ENCODE data around the gene CCDC120.

CCDC120 gene, protein sequence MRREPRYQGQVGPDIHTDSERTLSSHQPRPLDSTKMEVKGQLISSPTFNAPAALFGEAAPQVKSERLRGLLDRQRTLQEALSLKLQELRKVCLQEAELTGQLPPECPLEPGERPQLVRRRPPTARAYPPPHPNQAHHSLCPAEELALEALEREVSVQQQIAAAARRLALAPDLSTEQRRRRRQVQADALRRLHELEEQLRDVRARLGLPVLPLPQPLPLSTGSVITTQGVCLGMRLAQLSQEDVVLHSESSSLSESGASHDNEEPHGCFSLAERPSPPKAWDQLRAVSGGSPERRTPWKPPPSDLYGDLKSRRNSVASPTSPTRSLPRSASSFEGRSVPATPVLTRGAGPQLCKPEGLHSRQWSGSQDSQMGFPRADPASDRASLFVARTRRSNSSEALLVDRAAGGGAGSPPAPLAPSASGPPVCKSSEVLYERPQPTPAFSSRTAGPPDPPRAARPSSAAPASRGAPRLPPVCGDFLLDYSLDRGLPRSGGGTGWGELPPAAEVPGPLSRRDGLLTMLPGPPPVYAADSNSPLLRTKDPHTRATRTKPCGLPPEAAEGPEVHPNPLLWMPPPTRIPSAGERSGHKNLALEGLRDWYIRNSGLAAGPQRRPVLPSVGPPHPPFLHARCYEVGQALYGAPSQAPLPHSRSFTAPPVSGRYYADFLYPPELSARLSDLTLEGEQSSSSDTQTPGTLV

DNA sequence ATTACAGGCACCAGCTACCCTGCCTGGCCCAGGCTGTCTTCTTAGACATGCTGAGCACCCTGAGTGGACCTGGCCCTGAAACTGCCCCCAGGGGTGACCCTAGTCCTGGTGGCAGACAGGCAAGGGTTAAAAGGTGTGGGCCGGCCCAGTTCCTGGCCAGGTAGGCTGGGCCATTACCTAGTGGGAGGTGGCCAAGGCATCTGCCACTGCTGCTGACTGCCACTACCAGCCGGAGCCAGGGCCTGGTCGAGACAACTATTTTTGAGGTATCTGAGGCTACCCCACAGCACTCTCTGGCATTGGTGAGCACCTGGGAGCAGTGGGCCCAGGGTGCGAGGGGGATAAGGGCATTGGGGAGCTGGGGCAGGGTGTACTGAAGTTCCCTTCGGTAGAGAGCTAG lies at the start of gene CCDC120:
TSS of gene CCDC120 (plus strand) at position 206 of the 400 bp plus-strand sequence. CDS start 3,043 bp downstream, outside the sequence.
- no peak for DNase-seq (ENCODE audit: low read depth)

DNA sequence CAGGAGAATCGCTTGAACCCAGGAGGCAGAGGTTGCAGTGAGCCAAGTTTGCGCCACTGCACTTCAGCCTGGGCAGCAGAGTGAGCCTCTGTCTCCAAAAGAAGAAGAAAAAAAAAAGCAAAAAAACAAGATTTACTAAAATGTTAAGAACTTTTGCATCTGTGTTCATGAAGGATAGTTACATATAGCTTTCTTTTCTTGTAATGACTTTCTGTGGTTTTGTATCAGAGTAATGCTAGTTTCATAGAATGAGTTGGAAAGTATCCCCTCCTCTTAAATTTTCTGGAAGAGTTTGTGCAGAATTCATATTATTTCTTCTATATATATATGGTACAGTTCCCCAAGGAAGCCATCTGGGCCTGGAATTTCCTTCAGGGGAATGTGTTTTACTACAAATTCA lies 39.7 kb upstream of the CCDC120 start:
- no peak for DNase-seq (ENCODE audit: low read depth)

DNA sequence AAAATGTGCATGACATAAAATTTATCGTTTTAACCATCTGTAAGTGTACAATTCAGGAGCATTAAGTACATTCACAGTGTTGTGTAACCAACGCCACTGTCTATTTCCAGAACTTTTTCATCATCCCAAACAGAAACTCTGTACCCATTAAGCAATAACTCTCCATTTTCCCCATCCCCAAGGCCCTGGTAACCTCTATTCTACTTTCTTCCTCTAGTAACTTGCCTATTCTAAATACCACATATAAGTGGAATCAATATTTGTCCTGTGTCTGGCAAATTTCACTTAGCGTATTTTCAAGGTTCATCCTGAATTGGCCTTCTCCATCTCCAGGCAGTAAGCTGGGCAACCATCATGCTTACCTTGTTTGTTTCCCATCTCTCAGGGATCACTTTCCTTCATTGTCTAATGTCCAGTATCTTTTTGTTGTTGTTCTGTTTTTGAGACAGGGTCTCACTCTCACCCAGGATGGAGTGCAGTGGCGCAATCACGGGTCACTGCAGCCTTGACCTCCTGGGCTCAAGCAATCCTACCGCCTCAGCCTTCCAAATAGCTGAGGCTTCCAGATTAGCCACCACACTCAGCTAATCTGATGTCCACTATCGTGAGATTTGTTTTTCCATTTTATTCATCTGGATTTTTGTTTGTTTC lies 39.1 kb upstream of the CCDC120 start:
- no peak for DNase-seq (ENCODE audit: low read depth)

DNA sequence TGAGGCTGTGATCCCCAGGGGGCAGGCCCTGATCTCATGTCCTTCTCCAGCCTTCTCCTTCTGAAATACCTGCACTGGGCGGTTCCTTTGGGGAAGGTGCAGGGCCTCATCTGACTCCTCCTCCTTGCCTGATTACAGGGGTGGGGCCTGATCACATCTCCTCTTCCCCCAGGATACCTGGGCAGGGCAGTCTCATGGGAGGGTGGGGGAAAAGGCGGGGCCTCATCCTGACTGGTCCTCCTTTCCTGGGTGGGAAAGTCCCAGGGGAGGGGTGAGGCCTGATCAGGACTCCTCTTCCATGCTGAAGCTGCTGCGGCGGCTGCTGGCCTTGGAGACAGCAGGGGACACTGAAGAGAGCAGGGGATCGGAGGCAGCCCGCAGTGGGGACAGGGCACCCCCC lies 28.9 kb upstream of the CCDC120 start:
- DNase-seq (ENCODE audit: low read depth) = no peak

DNA sequence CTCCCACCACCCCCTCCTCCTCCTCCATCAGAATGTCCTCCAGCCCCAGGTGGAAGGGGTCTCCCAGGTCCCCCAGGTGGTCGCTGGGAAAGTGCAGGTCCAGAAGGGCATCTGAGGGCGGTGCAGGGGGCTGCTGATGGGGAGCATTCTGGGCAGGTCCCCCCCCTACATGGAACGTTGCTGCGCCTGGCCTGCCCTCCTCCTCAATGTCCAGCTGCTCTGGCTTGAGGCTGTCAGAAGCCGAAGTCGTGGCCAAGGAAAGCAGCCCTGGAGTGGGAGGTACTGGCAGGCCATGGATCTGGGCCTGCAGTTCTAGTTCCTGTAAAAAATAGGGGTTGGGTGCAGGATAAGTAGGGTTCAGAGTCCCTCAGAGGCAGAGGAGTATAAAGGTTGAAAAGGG lies 28.5 kb upstream of the CCDC120 start:
- no peak for DNase-seq (ENCODE audit: low read depth)

DNA sequence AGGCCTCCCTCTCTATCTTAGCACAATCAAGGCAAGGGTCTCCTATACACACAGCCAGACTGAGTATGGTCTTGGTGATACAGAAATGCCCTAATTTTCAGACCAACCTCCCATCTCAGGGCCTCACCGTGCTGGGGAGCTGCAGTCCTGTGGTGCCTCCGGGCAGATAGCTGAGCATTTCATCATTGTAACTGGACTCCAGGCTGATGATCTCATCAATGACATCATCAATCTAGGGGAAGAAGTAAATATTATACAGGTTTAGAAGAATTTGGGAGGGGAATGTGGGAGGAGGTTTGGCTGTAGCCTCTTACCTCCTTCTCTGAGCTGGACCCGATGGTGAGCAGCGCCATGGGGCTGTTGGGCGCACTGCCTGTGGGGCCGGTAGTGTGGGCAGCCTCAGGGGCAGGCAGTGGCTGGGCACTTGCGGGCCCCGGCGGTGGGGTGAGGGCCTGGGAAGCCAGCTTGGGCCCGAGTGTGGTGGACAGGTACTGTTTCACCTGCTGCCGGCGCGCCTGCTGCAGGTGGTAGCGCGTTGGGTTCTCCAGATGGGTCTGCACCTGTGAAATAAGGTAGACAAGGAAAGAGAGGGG lies 20.8 kb upstream of the CCDC120 start:
- DNase-seq (ENCODE audit: low read depth) = no peak

DNA sequence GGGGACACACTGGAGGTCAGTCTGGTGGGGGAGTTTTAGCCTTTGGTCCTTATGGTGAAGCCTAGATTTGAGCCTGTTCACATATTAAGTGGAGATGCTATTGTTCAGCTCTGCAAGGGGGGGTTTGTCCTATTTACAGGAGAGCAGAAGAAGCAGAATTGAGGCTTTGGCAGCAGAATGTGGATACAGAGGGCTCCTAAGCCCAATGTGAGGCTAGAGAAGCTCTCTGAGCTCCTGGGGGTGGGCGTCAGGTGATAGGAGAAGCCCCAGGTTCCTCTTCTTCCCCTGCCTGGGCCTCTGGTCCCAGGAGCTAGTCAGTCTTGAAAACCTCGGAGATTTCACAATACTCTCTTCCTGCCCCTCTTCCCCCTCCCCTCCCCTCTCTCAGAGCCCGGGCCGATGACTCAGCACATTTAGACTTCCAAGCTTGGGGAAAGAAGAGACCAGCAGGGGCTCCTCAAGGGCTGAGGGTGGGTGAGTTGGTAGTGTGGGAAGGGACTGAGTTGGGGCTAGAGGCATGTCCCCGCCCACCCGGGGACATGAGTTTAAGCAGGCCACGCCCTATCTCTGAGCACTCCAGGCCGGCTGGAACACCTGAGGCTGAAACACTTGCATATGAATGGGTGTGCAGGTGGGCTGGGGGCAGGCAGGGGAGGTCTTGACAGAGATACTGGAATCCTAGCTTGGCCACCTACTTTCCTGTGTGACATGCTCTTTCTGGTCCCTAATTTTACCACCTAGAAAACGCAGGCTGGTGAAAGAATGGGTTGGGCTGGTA lies 19.0 kb upstream of the CCDC120 start:
- peak; percentile 19 for DNase-seq (ENCODE audit: low read depth)

DNA sequence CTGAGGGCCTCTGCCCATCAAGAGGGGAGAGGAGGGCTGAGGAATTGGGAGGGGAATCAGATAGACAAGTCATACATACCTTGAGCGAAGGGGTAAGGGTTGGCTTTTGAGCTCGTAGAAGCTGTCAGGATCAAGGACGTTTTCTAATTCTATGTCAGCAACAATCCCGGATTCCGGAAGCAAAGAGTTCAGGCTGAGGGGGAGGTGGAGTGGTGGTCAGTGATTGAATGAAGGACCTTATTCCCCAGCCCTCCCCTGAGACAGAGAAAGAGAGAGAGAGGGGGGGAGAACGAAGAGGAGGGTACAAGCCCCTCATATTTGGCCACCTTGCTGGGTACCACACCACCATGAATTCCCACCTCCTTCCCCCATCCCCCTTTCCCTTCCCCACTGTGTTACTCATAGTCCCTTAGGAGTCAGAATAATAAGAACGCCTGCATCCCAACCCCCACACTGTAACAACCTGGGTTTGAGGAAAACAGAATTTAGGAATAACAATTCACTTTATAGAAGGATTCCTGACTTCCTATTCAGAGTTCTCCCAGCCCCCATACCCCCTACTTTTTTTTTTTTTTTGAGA lies 18.3 kb upstream of the CCDC120 start:
- DNase-seq (ENCODE audit: low read depth) = no peak

DNA sequence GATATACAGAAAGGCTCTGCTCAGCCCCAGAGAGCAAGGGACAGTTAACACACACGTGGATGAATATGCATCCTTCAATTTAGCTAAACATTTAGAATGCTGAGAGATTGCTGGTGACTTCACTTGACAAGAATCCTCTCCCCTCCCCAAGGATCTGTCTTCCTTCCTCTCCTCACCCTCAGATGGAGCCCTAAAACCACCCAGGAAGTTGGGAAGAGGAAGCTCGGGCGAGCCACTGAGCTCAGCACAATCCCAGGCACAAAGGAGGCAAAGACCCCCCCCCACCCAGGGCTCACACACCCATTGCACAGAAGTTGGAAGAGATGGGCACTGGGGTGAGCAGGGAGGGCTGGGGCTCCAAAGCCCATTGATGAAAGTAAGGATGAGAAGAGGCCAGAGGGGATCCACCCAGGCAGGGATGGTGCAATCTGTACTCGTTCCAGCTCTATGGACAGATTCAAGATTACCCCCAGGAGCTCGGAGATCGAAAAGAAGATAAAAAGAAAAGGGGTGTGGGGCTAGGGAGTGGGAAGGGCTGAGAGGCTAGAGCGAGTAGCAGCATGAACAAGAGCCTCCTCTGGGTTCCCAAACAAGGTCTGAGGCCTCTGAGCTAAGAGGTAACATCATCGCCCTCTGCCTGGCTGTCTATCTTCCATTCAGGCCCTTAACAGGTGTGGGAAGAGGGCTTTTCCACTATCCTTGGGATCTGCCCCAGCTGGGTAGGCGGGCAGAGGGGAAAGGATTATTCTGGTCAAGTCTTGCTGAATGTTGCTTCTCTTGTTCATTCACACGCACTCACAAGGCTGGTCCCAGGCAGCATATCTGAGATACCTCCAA lies 16.8 kb upstream of the CCDC120 start:
- no peak for DNase-seq (ENCODE audit: low read depth)

DNA sequence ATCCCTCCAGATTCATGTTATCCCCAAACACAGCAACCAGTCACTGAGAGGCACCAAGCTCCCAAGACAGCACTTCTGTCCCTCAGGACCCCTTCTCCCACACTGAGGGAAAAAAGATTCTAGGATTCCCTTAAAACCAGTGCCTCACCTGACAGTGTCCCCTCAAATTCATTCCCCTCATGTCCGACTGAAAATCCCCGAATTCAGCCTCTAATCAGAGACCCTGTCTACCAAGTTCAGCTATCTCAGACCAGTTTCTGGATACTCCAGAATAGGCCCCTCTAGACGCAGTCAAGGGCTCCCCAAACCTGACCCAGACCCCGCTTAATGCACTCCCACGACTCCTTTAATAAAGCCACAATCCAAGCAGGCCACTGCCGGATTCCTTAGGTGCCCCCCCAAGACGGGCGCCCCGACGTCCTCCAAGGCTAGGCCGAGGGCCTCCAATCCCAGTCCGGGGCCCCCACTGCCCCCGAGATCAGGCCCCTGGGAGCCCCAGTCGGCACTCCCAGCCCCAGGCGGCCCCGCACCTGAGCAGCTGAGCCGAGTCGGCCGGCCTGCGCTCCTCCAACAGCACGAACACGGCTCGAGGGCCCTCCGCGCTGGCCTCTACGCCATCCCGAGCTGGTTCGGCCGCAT lies 16.1 kb upstream of the CCDC120 start:
- DNase-seq (ENCODE audit: low read depth) = no peak

DNA sequence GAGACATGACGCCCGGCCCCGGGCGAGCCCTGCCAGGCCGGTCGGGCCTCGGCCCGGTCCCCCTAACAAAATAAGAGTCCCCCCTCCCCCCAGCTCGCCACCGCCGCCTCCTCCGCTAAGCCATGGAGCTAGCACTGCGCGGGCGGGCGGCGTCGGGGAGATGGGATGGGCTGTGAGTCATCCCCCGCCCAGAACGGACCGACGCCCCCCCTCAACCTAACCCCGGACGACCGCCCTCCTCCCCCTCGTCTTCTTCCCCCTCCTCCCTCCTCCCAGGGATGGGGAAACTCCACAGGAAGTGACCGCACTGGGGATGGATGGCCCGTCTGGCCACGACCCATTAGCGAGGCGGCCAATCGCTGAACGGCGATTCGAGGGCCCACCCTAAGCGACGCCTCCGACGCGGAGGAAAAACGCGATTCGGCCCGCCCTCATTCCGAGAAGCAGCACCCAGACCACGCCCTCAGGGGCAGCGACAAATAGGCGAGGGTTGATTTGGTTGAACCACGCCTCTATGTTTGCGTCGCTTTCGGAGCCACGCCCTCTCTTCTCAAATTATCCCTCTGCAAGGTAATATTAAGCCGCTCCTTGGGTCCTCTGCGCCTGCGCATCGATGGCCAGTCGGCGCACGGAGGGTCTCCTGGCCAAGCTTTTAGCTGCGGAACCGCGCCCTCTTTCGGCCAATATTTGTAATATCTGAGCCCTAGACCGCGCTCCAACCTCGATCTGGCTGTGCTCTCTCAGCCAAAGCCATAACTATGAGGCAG lies 15.4 kb upstream of the CCDC120 start, which contains the start of gene TFE3:
TSS of gene TFE3 (minus strand) at position 138 of the 767 bp plus-strand sequence. CDS start at position 7, 131 bp downstream.
- DNase-seq (ENCODE audit: low read depth) = peak; percentile 89

DNA sequence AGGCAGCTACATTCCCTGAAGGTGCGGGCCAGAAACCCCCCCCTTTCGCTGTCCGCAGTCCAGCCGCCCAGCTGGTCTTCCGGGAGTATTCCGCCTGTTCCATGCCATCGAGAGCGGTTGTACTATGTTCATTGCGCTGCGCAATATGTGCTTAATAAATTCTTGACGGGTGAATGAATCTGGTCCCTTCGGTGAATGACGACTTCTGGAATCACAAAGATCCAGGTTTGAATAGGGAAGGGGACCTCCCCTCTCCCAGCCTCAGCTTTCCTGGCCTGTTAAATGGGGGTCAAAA lies 14.9 kb upstream of the CCDC120 start:
- DNase-seq (ENCODE audit: low read depth) = no peak

DNA sequence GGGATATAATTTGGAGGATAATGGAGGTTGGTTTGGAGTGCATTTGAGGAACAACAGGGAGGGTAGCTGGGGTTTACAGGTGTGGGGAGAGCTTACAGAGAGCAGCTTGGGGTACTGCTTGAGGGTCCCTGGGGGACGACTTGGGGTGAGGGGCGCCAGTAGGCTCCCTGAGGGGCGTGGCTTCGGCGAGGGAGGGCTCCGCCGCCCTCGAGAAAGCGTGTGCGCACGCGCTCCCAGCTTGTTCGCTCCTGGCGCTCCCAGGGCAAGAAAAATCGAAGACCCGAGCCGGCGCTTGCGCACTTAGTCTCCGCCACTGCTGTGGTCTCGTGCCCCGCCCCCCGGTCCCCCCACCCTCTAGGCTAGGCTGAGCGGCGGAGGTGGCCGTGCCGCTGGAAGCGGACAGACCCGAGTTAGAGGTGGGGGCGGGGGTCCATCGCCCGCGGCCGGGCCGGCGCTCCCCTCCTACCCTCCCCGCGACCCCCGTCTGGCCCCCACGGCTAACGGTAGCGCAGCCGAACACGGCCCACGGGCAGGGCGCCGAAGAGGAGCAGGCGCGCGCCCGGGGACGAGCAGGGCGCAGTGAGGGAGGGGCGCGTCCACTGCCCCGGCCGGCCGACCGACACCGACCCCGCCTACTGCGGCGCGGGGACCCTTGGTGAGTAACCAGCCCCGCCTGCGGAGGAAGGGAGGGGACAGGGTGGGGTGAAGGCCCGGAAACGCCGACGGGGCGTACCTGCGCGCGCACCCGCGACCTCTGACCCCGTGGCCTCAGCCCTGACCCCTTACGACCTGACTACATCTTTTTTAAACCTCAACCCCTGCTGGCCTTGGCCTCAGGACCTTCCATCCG lies 5.4 kb upstream of the CCDC120 start:
- DNase-seq (ENCODE audit: low read depth) = peak; percentile 42

DNA sequence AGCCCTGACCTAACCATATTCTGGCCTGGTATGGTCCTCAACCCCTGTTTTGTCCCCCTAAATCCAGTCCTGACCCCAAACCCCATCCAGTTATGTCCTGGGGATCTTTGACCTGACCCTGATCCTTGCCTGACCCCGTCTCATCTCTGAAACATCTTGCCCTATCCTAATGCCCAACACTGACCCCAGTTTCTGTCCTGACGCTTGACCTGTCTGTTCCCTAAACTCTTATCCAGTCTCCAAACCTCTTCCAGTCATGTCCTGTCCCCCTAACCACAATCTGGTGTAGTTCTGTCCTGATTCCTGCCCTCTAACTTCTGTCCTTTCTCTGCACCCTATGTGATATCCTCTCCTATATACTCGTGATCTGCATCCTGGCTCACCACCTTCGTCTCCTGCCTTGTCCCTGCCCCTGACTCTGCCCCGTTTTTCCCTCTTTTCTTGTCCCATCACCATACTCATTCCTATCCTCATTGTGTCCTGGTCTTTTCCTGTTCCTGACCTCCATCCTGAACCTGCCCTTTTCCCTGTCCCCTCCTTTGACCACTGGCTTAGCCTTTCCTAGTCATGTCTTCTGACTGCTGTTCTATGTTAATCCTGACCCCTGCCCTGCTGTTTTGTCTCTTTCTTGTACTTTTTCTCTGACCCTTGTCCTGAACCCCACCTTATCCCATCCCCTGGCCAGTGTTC lies 4.6 kb upstream of the CCDC120 start:
- DNase-seq (ENCODE audit: low read depth) = no peak

DNA sequence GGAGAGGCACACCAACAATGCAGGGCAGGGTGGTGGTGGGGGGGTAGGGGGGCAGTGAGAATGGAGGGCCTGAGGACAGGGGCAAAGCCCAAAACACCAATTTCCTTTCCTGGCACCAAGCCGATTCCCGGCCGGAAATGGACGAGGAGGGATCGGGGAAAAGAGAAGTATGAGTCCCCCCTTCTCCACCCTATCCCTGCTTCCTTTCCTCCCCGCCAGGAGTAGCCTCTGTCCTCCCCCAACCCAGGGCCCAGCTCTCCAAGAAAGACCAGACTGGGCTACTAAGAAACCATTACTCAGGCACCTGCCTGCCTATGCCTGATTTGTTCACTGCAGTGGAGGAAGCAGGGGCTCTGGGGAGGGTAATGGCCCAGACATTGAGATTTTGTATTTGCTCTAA lies 402 bp downstream of the CCDC120 start:
- DNase-seq (ENCODE audit: low read depth) = no peak

DNA sequence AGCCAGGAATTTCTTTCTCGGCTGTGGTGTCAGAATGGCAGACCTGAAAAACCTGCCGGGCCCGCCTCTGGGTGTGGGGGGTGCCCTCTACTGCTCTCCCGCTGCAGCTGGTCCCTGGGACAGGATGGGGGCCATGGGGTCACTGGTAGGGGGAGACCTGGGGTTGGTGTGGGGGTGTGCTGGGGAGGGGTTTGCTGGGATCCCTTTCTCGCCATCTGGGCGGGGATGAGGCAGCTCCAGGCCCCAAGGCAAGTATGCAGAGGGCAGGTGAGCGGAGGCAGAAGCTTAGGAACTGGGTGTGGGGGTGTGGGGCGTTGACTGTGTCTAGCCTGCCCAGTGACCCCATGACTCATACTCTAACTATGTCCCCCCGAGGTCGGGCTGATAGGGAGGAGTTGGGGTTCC lies 884 bp downstream of the CCDC120 start:
- no peak for DNase-seq (ENCODE audit: low read depth)

DNA sequence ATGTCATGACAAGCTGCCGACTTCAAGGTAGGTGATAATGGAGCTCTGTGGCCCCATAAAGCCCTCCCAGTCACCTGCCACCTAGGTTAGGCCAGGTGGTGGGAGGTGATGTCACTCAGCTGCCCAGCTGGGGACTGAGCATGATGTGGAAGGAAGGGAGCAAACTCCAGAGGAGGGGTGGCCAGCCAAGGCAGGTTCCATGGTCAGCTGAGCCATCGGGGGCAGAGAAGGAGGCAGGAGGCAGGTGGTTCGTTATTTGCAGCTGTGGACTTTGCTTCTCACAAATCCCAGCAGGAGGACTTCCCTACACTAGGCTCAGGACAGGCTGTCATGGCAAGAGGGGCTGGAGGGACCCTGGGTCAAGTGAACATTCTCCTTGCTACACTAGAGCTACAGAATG lies 2.1 kb downstream of the CCDC120 start:
- DNase-seq (ENCODE audit: low read depth) = no peak

DNA sequence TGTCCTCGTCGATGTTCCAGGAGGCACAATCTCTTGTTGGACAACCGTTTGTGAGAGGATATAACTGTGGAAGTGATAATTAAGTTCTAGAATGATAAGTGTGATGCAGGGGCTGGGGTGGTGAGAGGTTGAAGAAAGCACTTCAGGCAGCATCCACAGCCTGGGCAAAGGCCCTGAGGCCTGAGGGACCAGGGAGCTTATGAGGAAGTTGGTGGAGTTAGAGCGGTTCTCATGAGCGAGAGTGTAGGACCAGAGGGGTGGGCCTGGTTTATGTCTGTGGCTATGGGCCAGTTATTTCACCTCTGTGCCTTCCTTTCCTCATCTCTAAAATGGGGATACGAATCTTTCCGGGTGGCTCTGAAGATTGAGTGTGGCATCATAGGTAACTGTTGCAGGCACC lies 2.7 kb downstream of the CCDC120 start:
- DNase-seq (ENCODE audit: low read depth) = no peak

Data from activated T-cell treated with anti-CD3 and anti-CD28 coated beads for 1 hour (primary cell).